HG03575 (cell line): ENCODE data around the gene CCDC3.

Experiments used
- ATAC-seq: cut with Tn5 transposase; IDR thresholded peaks from one replicate; pipeline ENCODE4 v1.9.1; 2021; ENCODE audit not compliant: unreplicated experiment, insufficient number of reproducible peaks, low FRiP score; ENCODE audit errors: extremely low read depth

The CCDC3 gene

DNA sequence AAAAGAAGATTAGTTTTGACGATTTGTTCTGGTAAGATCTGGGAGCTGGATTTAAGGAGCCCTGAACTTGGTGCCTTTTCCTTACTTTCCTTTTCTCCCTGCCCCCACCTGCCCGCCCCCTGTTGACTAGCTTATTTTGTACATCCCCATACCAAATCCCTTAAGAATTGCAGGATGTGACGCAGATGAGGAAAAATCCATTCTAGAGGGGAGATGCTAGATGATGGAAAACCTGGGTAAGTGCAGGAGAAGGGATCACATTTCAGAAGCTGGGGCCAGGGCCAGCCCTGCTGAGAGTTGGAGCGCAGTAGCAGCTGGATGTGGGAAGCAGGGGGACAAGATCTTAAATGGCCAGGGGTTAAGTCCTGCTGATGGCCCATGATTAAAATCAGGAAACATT, 93.9 kb downstream of the CCDC3 start:
- no peak for ATAC-seq

DNA sequence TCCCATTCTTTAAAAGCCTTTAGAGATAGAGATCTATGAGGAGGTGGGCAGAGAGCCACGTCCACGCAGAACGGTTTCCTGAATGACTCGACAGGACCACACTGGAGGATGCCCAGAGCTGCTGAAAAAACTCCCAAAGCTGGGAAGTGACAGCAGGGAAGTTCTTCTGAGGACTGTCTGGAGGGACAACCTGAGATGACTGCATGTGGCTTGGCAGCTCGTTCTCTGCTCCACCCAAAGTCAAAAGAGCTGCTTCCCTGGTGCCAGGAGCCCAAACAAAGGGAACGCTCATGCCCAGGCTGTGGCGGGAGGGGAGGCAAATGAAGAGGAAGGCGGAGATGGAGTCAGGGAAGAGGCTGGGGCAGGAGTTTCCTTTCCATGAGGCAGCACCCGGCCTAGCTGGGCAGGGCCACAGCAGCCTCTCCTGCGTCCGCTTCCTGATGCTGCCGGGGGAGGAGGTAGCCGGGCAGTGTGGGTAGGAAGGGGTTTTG, 95.4 kb downstream of the CCDC3 start:
- no peak for ATAC-seq

DNA sequence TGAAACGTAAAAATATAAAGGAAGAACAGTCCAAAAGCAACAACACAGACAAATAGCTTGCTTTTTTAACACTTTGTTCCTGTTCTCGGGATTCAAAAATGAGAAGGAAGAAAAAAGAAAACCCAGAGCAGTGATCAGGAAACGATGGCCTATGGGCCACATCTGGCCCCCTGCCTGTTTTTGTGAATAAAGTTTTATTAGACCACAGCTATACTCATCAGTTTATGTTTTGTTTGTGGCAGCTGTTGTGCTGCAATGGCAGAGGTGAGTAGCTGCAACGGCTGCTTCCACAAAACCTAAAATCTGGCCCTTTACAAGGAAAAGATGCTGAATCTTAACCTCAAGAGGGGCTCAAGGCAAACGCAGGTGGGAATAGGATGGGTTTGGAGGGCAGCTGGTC, 96.4 kb downstream of the CCDC3 start:
- ATAC-seq, result no peak

DNA sequence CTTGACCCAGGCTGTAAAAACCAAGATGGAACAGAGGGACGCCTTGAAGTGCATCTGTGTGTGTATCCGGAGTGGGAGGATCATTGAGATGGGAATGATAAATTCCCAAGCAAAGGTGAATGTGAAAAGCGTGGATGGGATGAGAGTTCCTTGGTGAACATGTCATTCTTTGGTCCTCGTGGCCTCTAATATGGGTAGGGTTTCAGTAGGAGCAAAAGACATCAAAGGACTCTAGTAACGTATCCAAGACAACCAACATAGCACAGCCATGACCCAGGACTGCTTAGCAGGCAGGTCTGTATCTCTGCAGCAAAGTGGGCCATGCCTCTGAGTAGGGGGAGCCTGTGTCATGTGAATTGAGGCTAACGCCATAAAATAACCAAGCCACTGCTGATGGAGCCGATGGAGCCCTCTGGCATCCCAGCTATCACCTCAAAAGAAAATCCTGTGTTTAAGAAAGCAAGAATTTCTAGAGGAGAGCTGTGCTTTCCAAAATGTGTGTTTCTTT, 98.6 kb downstream of the CCDC3 start:
- ATAC-seq, result no peak

DNA sequence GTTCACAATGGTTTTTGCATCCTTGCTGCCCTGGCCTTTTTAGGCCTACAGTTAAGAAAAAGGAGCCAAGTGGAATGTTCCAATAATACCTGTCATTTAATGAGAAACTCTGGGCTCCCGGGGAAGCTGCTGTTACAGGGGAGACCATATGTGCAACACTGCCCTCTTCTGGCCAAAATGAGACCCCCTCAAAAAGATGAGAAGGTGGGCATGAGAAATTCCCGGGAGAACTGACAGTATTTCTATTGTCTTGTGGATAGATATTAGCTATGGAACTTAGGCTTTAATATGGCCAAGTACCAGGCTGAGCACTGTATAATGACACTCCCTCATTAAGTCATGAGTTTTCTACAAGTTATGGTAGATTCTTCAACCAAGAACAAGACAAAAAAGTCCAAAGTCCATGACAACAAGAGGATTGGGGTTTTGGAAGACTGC, 99.4 kb downstream of the CCDC3 start:
- no peak for ATAC-seq

DNA sequence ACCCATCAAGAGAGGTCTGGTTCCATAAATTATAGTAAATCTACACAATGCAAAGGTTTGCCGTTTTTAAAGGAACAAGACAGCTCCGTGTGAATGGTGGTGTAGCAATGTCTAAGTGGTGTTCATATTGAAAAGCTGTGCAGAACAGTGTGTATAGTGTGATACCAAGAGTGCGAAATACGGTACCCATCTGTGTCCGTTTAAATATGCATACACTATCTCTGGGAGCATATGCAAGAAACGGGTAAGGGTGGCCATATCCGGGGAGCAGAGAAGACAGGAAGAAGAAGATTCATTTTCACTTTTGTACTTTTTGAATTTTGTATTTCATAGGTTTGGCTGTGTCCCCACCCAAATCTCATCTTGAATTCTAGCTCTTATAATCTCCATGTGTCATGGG, 102.0 kb downstream of the CCDC3 start:
- no peak for ATAC-seq

DNA sequence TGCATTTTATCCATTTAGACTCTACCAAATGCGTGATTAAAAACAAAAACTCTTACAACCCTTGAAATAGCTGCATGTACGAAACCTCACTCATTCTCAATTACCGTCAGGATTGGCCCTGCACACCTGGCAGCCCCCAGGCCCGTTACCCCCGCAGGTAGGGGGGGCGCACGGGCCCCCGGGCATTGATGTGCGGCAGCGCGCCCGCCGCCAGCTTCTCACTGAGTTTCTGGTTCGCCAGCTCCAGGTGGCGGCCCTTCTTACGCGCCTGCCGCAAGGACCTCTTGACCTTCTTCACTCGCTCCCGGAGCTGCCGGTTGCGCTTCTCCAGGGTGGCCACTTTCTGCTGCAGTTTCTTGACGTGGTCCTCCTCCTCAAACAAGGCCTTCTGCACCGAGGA, 103.2 kb downstream of the CCDC3 start:
- ATAC-seq, result no peak

DNA sequence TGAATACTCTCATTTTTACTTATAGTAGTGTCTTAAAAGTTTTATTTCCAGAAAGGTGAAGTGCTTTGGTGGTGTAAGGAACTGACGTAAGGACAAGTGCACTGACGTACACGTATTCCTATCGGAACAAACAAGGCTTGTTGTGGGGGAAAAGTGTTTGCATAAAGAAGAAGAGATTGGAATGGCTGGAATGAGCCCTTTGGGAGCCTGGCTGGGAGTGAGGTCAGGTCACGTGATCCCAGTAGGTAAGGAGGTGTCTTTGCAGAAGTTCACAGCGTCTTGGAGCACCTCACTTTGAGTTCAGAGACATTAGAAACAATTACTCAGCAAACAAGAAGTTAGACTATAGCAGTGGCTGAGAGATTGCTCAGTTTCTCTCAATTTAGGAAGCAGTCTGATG, 104.2 kb downstream of the CCDC3 start:
- no peak for ATAC-seq

DNA sequence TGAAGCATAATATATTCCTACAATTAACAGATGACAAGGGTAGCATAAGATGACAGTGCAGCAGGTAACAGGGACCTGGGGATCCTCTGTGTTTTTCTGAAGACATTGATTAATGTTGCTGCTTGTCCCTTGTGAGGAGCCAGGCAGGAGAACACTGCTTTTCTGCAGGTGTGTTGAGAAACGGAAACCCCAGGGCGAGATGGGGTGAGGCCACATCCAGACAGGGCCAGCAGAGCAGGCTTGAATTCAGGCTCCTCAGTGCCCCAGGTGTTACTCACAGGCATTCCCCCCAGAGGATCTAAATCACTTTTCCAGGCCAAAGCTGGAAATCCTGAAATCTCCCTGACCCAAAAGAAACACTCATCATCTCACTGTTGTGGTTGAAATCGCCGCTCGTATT, 105.3 kb downstream of the CCDC3 start:
- no peak for ATAC-seq

DNA sequence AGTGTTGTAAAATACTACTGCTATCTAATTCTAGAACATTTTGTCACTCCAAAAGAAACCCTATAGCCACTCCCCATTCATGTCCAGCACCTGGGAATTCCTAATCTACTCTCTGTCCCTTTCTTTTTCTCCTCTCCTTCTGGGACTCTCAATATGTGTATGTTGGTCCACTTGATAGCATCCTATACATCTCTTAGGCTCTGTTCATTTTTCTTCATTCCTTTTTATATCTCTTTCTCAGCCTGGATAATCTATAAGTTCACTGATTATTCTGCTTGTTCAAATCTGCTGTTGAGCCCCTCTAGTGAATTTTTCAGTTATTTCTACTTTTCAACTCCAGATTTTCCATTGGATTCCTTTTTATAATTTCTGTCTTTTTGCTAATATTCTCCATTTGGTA, 108.6 kb downstream of the CCDC3 start:
- ATAC-seq, result no peak

DNA sequence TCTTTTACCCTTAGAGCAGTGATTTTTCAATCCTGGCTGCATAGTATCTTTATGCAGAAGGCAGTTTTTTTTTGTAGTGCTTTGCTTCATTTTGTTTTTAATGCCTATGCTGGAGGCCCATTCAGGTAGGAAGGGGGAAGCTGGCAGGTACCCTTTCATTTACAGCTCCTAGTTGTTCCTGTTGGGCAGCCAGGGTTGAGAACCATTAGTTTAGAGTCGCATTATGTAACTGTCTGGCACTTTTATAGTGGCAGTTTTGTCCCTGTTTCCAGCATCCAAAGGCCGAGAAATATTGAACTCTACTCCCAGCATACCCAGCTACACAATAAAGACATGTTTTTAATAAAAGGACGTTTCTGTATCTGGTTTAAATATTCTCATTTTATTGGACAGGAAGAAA, 110.6 kb downstream of the CCDC3 start:
- ATAC-seq, result no peak

DNA sequence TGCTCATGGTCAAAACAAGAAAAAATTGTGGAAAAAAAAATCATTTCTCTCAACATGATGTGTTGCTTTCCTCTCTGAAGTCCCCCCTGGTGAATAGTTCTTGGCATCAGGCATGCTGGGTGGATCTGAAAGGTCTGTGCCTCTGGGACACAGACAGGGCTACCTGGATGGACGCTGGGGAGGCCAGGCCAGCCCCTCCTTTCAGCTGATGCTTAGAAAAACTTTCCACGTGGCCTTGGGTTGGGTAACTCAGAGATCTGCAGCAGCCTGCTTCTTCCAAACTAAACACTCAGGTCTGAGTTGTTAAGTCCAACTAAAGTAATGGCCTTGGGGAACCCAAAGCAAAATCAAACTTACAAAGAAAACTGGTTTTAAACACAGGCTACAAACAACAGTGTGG, 113.0 kb downstream of the CCDC3 start:
- ATAC-seq, result no peak

DNA sequence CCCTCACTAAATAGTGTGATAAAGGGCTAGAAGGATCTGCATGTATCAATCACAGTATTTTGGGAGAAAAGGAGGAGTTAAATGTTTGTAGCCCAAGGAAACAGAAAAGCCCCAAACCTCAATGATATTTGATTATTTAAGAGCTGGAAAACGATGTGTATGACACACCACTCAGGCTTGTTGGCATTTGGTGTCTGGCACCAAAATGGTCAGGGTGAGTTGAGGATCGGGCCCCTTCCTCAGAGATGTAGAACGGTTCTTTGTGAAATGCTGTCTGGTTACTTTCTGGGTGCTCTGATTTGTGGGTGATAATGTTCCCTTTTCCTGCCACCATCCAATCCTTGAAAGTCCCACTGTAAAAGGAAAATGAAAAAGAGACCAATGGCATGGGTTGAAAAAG, 113.7 kb downstream of the CCDC3 start:
- ATAC-seq, result no peak

DNA sequence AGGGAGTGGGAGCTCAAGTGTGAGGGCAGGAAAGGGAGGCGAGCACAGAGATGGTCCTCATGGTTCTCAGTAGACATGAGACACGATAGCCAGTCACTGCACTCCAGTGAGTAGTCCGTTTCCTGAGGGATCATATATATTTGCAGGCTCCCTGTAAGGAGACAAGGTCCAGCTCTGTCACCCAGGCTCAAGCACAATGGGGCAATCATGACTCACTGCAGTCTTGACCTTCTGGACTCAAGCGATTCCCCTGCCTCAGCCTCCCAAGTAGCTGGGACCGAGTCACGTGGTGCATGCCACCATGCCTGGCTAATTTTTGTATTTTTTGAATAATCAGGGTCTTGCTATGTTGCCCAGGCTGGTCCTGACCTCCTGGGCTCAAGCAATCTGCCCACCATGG, 116.7 kb downstream of the CCDC3 start:
- no peak for ATAC-seq

DNA sequence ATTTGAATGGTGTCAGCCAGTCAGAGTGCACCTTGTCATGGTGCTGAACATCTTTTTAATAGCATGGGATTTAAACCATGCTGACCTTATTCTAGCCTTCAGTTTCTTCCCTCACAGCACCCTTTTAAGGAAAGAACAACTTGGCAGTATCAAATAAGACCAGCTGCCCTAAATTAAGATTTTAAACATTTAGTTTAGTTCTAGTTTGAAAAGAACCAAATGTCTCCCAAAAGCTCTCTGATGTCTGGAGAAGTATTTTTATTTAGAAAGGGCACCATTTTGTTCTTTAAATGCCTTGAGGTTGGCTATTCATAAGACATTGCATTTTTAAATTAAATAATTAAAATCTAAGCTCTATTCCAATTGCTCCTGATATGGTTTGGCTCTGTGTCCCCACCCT, 121.1 kb downstream of the CCDC3 start:
- no peak for ATAC-seq

DNA sequence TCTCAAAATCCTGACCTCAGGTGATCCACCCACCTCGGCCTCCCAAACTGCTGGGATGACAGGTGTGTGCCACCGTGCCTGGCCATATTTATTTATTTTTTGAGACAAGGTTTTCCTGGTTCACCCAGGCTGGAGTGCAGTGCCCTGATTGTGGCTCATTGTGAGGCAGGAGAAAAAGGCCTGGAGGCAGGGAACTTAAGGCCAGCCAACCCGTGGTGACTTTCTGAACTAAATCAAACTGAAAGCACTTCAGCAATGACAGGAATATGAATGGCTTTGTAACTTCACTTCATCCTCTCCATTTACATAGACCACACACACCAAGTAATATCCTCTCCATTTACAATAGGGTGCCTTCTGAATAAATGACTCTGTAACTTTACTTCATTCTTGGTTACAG, 124.4 kb downstream of the CCDC3 start:
- no peak for ATAC-seq

DNA sequence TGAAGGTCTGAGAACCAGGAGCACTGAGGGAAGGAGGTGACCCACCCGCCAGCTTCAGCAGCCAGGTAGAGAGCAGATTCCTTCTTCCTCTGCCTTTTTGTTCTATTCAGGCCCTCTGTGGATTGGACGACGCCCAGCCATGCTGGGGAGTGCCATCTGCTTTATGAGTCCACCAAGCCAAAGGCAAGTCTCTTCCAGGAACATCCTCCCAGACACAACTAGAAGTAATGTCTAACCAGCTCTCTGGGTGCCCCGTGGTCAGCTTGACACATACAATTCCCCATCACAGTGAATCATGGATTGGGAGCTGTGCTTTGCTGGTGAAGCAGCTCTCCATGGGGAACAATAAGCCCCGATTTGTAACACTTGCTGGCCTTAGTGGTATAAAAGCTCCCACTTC, 125.2 kb downstream of the CCDC3 start:
- no peak for ATAC-seq

DNA sequence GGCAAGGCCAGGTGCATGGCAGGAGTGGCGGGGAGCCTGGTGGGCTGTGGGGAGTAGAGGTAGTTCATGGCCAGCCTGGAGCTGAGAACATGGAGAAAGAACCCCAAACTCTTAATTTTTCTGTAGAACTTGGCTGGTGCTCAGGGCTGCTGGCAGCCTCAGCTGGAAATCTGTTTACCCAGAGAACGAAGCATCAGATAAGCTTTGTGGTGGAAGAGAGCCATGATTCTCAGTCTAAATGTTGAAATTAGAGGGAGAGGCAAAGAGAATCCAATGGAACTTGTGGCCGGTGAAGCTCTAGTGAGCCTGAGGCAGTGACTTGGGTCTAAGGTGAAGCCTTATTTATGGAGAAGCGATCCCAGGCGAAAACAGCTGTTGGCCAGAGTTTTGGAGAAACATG, 126.4 kb downstream of the CCDC3 start:
- ATAC-seq, result no peak

DNA sequence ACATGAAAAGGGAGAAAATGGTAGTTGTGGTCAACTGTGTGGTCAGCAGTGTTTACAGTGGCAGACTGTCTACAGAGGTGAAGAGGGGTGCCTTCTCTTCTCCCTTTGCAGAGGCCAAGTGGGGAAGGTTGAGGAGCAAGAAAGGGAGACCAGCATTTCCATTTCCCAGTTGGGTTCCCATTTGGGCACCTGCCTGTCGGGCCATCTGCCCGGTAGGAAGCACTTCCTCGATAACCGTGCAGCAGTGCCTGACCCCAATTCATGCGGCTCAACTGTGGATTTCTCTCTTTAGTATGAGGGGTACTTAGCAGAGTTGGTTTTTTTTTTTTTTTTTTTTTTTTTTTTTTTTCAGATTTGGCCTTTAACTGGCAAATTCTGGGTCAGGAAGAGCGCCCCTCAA, 127.0 kb downstream of the CCDC3 start:
- ATAC-seq, result no peak

DNA sequence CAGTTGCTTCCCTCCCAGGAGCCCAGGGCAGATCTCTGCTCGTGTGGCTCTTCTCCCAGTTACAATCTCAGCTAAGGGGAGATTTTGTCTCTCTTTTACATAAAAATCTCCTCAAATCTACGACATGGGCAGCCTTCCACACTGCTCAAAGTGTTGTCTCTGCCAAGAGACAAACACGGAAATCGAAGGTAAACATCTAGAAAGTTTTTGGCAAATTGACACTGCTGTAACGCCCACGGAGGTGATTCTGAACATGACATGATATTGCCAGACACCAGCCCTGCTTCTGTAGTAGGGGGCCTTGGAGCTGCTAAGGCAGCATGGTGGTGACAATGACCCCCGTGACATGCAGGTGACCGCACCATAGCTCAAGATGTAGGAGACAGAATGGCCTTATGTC, 128.3 kb downstream of the CCDC3 start:
- no peak for ATAC-seq

DNA sequence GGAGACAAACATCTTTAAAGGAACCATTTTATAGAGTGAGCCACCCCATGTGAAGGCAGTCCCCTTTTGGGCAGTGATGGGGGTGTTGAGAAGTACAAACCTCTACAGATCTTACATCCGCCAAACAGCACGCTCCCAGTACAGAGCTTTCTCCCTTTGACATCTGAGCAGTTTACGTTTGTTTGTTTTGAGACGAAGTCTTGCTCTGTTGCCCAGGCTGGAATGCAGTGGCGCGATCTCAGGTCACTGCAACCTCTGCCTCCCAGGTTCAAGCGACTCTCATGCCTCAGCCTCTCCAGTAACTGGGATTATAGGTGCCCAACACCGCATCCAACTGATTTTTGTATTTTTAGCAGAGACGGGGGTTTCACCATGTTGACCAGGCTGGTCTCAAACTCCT, 128.9 kb downstream of the CCDC3 start:
- ATAC-seq, result no peak

DNA sequence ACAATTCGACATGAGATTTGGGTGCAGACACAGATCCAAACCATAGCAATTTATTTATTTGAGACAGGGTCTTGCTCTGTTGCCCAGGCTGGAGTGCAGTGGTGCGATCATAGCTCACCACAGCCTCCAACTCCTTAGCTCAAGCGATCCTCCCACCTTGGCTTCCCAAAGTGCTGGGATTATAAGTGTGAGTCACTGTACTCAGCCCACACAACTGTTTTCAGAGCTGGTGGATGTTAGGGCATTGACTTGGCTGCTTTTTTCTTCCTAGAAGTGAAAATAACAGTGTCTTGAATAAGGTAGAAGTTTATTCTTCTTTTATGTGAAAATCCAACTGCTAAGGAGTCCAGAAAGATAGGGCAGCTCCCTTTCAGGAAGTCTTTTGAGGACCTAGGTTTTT, 132.1 kb downstream of the CCDC3 start:
- ATAC-seq, result no peak
